ENCODE data around the gene MPZL1.

DNA sequence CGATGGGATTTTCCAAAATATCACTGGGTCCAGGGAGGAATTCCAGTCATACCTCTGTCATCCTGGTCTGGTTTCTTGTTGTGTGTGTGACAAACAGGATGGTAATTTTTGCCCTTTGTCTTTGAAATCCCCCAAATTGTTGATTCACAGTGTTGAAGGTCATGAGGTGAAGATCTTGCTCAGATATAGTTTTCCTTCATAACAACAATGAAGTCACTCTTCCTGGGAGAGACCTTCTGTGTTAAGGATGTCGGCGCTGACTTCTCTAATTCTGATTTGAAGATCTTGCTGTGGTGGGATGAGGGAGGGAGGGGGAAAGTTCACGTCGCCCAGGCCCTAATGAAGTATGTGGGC is 32.2 kb upstream of the MPZL1 start:
- no peak for TF ChIP-seq MYC (IDR thresholded peaks at IDR 0.05; ENCODE audit: borderline replicate concordance, low read length)
- no peak for TF ChIP-seq USF2 (IDR thresholded peaks at IDR 0.05)
- TF ChIP-seq, protein P1, sequence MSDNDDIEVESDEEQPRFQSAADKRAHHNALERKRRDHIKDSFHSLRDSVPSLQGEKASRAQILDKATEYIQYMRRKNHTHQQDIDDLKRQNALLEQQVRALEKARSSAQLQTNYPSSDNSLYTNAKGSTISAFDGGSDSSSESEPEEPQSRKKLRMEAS (IDR thresholded peaks at IDR 0.05) = no peak

Measured in A549 (cell line).